Endothelial cell of umbilical vein (primary cell): ENCODE data around the gene FREM3. TPM values are rescaled to one million over a fixed set of nuclear protein-coding genes. Genes with fewer than 3 reads are reported as not detected.
"Not testable (repeated sequence)": the region's sequence is repeated elsewhere in the genome, so short reads cannot be mapped to it uniquely, and the experiment has no call there.

Experiments
- BruUV-seq: library from RNA; stranded (reverse); fragments of 400-500 nt; replicated peaks from 2 replicates; lab custom pipeline; 2021; lab: Mats Ljungman, UMichigan
- CTCF ChIA-PET: fragments of 300-600, 350-600 bp; sonication (Branson Sonifier 250); formaldehyde crosslinking; loops from one replicate; lab custom pipeline; 2021; ENCODE audit warnings: antibody characterized with exemption, inconsistent platforms; lab: Charles Lee
- POLR2A ChIA-PET: fragments of 300-600, 350-600 bp; sonication (Branson Sonifier 250); formaldehyde crosslinking; loops from one replicate; lab custom pipeline; 2021; ENCODE audit warnings: antibody characterized with exemption, inconsistent platforms; lab: Charles Lee
- DNase-seq: peaks from one replicate; pipeline ENCODE4 v3.0.0-alpha.2; 2011; ENCODE audit warnings: low read depth, low spot score
- FAIRE-seq: peaks from 2 replicates; lab custom pipeline; 2011; peaks lifted over from hg19 to GRCh38; lab: Jason Lieb, UNC
- H2AFZ ChIP-seq: 2 replicates; pipeline ENCODE4 v1.6.0; 2012; ENCODE audit warnings: low read depth, low read length, control low read depth, inconsistent platforms
- H3K27ac ChIP-seq: 2 replicates; pipeline ENCODE4 v1.5.1; 2011; ENCODE audit warnings: low read depth, mild to moderate bottlenecking, control low read depth, low read length, moderate library complexity; ENCODE audit not compliant: insufficient read depth
- H3K27me3 ChIP-seq, 2 experiments: 2 replicates each; pipeline versions ENCODE4 v1.6.0 to v1.6.1; 2011; ENCODE audit warnings: low read length in 2 of 2, mixed read lengths in 1 of 2; ENCODE audit not compliant: control insufficient read depth in 2 of 2, insufficient read depth in 2 of 2
- H3K36me3 ChIP-seq, 2 experiments: 2 replicates in 1 of 2; 3 replicates in 1 of 2; pipeline ENCODE4 v1.5.1; 2011; ENCODE audit warnings: low read length in 2 of 2, mild to moderate bottlenecking in 1 of 2, moderate library complexity in 1 of 2; ENCODE audit not compliant: control insufficient read depth in 2 of 2, insufficient read depth in 2 of 2; ENCODE audit errors: extremely low read depth in 1 of 2
- H3K4me1 ChIP-seq: 3 replicates; pipeline ENCODE4 v1.5.1; 2011; ENCODE audit warnings: mild to moderate bottlenecking, low read length; ENCODE audit not compliant: control insufficient read depth, insufficient read depth; ENCODE audit errors: extremely low read depth
- H3K4me2 ChIP-seq: 2 replicates; pipeline ENCODE4 v1.6.1; 2011; ENCODE audit warnings: low read length, control low read depth, mixed read lengths; ENCODE audit not compliant: insufficient read depth
- H3K4me3 ChIP-seq, 3 experiments: fragments of 200-600 bp in 1 of 3; sonication (generic), shearing (Covaris generic) in 1 of 3; replicated peaks in 1 of 3; 2 replicates each; pipeline ENCODE4 v1.5.1; 2011 to 2016; ENCODE audit warnings: control low read depth in 3 of 3, low read length in 3 of 3, mild to moderate bottlenecking in 2 of 3, inconsistent platforms in 1 of 3, low read depth in 1 of 3, moderate library complexity in 1 of 3; ENCODE audit not compliant: insufficient read depth in 1 of 3
- H3K79me2 ChIP-seq: 2 replicates; pipeline ENCODE4 v1.6.0; 2012; ENCODE audit warnings: low read length, inconsistent platforms; ENCODE audit not compliant: control insufficient read depth, insufficient read depth
- H3K9ac ChIP-seq: replicated peaks from 2 replicates; pipeline ENCODE3; 2011; ENCODE audit warnings: low read length, control low read depth; ENCODE audit not compliant: insufficient read depth; ENCODE audit errors: extremely low read depth
- H3K9me1 ChIP-seq: replicated peaks from 3 replicates; pipeline ENCODE4 v1.6.0; 2011; ENCODE audit warnings: mild to moderate bottlenecking, low read length; ENCODE audit not compliant: control insufficient read depth, insufficient read depth; ENCODE audit errors: extremely low read depth
- H3K9me3 ChIP-seq: replicated peaks from 2 replicates; pipeline ENCODE4 v1.5.1; 2012; ENCODE audit warnings: low read length, inconsistent platforms; ENCODE audit not compliant: control insufficient read depth, insufficient read depth
- H4K20me1 ChIP-seq: replicated peaks from 2 replicates; pipeline ENCODE3; 2011; ENCODE audit warnings: mild to moderate bottlenecking, low read length; ENCODE audit not compliant: control insufficient read depth, insufficient read depth; ENCODE audit errors: extremely low read depth
- EZH2 ChIP-seq: IDR thresholded peaks from 2 replicates; pipeline ENCODE4 v1.6.1; 2012; ENCODE audit warnings: borderline replicate concordance, low read depth, mild to moderate bottlenecking, moderate library complexity, low read length, inconsistent platforms; ENCODE audit not compliant: severe bottlenecking
- FOS ChIP-seq: IDR thresholded peaks from 2 replicates; pipeline ENCODE4 v1.6.1; 2011; ENCODE audit warnings: mild to moderate bottlenecking, low read length, moderate library complexity, borderline replicate concordance; ENCODE audit not compliant: insufficient read depth
- GATA2 ChIP-seq: IDR thresholded peaks from 2 replicates; pipeline ENCODE4 v1.7.0; 2011; ENCODE audit warnings: low read depth, mild to moderate bottlenecking, moderate library complexity, mixed read lengths, low read length; ENCODE audit not compliant: insufficient read length, insufficient read depth
- JUN ChIP-seq: IDR thresholded peaks from 2 replicates; pipeline ENCODE4 v1.6.1; 2011; ENCODE audit warnings: borderline replicate concordance, low read depth; ENCODE audit not compliant: insufficient read length, insufficient read depth
- MYC ChIP-seq: IDR thresholded peaks from one replicate; pipeline ENCODE4 v1.6.1; 2011; ENCODE audit warnings: mild to moderate bottlenecking, low read depth, low read length
- POLR2A ChIP-seq: IDR thresholded peaks from 2 replicates; pipeline ENCODE4 v1.6.1; 2012; ENCODE audit warnings: low read depth, mild to moderate bottlenecking, control low read depth, low read length
- POLR2AphosphoS5 ChIP-seq: IDR thresholded peaks from 2 replicates; pipeline ENCODE4 v1.6.1; 2012; ENCODE audit warnings: low read depth, mild to moderate bottlenecking, control low read depth, low read length, moderate library complexity; ENCODE audit not compliant: insufficient read depth
- dilution Hi-C: fragments of 300-500 bp; cut with MboI; formaldehyde crosslinking; loops from one replicate; pipeline ENCODE4 v1.15.0; 2019; ENCODE audit warnings: low sequenced_read_pairs; ENCODE audit not compliant: extremely low pct_ligation_motif_present
- intact Hi-C: fragments of 100-400 bp; cut with micrococcal nuclease; formaldehyde crosslinking; loops from one replicate; pipeline ENCODE4 v1.10.0; 2022
- polyA plus RNA-seq, 4 experiments: library from polyadenylated mRNA; depleted of rRNA in 3 of 4; stranded (reverse) in 3 of 4; unstranded in 1 of 4; fragments of >200 nt; gene quantifications; 2 replicates each; pipeline versions ENCODE4 v1.2.1 to v1.2.3, GENCODE V29; 2011 to 2012; ENCODE audit warnings: missing spikeins in 1 of 4
- total RNA-seq: library from RNA; stranded (reverse); gene quantifications from 2 replicates; pipeline ENCODE4 v1.2.3, GENCODE V29; 2021
- TF ChIP-seq, protein P1 (sequence below): IDR thresholded peaks from 2 replicates; pipeline ENCODE4 v1.6.1; 2011; ENCODE audit not compliant: insufficient read depth, insufficient read length
- TF ChIP-seq, protein P2 (sequence below), 2 donors: IDR thresholded peaks; 1 replicate in 1 of 2; 2 replicates in 1 of 2; pipeline ENCODE4 v1.5.1; 2011; ENCODE audit warnings: low read length in 2 of 2, mild to moderate bottlenecking in 2 of 2, moderate library complexity in 2 of 2, control low read depth in 1 of 2, inconsistent platforms in 1 of 2, low read depth in 1 of 2; ENCODE audit not compliant: insufficient read depth in 1 of 2; ENCODE audit errors: extremely low read depth in 1 of 2

FREM3 gene
- total and polyA plus RNA-seq, 2 donors (not counting 3 experiments of a cell fraction or from before 2014, with no cell fraction given), result 0.04 to 0.08 TPM

GRCh38 chr4:143736861-143737260 lies 36.4 kb upstream of the FREM3 start:
- Histone ChIP-seq H2AFZ (no peak overlapping the region), H4K20me1 (no peaks in the 10 kb centered on the region), H3K79me2 (no peaks in the 10 kb centered on the region), H3K27ac (no peak overlapping the region), H3K9me1 (no peaks in the 10 kb centered on the region), H3K9me3 (no peaks in the 10 kb centered on the region), H3K4me2 (no peak overlapping the region), H3K4me3 (no peak overlapping the region), H3K9ac (no peak overlapping the region), H3K4me1 (no peaks in the 10 kb centered on the region), H3K36me3 (no peaks in the 10 kb centered on the region), H3K27me3 (no peaks in the 10 kb centered on the region)
- TF ChIP-seq POLR2AphosphoS5, result no peak
- TF ChIP-seq EZH2, result no peak
- no peak for TF ChIP-seq GATA2
- TF ChIP-seq FOS, result no peak
- TF ChIP-seq JUN, result no peak
- TF ChIP-seq, protein P1, sequence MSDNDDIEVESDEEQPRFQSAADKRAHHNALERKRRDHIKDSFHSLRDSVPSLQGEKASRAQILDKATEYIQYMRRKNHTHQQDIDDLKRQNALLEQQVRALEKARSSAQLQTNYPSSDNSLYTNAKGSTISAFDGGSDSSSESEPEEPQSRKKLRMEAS, result no peak
- TF ChIP-seq MYC, result no peak
- no peak for TF ChIP-seq POLR2A
- TF ChIP-seq, protein P2, sequence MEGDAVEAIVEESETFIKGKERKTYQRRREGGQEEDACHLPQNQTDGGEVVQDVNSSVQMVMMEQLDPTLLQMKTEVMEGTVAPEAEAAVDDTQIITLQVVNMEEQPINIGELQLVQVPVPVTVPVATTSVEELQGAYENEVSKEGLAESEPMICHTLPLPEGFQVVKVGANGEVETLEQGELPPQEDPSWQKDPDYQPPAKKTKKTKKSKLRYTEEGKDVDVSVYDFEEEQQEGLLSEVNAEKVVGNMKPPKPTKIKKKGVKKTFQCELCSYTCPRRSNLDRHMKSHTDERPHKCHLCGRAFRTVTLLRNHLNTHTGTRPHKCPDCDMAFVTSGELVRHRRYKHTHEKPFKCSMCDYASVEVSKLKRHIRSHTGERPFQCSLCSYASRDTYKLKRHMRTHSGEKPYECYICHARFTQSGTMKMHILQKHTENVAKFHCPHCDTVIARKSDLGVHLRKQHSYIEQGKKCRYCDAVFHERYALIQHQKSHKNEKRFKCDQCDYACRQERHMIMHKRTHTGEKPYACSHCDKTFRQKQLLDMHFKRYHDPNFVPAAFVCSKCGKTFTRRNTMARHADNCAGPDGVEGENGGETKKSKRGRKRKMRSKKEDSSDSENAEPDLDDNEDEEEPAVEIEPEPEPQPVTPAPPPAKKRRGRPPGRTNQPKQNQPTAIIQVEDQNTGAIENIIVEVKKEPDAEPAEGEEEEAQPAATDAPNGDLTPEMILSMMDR (IDR thresholded peaks at IDR 0.05; ENCODE audit: extremely low read depth in 1 of 2, insufficient read depth in 1 of 2, low read depth in 1 of 2, low read length in 2 of 2), result no peak
- dilution Hi-C loops (no loop called here), intact Hi-C loops (no loop called here)
- FAIRE-seq (no peak), DNase-seq (no peak)
- ChIA-PET CTCF (no interaction called here), POLR2A (no interaction called here)
- BruUV-seq, result no TSS peak

DNA sequence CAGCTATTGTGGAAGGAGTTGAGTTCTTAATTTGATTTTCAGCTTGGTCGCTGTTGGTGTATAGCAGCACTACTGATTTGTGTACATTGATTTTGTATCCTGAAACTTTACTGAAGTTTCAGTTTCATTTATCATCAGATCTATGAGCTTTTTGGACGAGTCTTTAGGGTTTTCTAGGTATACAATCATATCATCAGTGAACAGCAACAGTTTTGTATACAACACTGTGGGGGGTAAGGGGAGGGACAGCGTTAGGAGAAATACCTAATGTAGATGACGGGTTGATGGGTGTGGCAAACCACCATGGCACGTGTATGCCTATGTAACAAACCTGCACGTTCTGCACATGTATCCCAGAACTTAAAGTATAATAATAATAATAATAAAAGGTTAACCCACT lies 35.6 kb upstream of the FREM3 start:
- POLR2A ChIA-PET, BruUV-seq, H3K9ac ChIP-seq, FAIRE-seq, H3K9me3 ChIP-seq, H3K79me2 ChIP-seq, H3K27me3 ChIP-seq, CTCF ChIA-PET, H3K4me2 ChIP-seq, H4K20me1 ChIP-seq, H2AFZ ChIP-seq, DNase-seq, H3K4me3 ChIP-seq, H3K27ac ChIP-seq, H3K9me1 ChIP-seq, H3K4me1 ChIP-seq, intact Hi-C loops, H3K36me3 ChIP-seq, dilution Hi-C loops: not testable (repeated sequence)
